HG03469 (cell line): ENCODE results near the gene FJX1.
"Not testable (repeated sequence)": the region's sequence is repeated elsewhere in the genome, so short reads cannot be mapped to it uniquely, and the experiment has no call there.

ENCODE experiments used
- ATAC-seq: cut with Tn5 transposase; IDR thresholded peaks from one replicate; pipeline ENCODE4 v1.9.1; 2021; ENCODE audit warnings: mild to moderate bottlenecking, moderate library complexity, moderate number of reproducible peaks; ENCODE audit not compliant: unreplicated experiment

Gene FJX1

GRCh38 chr11:35629914-35630313 is 11.7 kb downstream of the FJX1 start:
- ATAC-seq: no peak

- no peak for ATAC-seq
Measured at GRCh38 chr11:35631891-35632290, 13.6 kb downstream of the FJX1 start.

GRCh38 chr11:35632301-35632700 is 14.0 kb downstream of the FJX1 start:
- no peak for ATAC-seq

GRCh38 chr11:35633827-35634423 is 15.7 kb downstream of the FJX1 start:
- no peak for ATAC-seq

DNA sequence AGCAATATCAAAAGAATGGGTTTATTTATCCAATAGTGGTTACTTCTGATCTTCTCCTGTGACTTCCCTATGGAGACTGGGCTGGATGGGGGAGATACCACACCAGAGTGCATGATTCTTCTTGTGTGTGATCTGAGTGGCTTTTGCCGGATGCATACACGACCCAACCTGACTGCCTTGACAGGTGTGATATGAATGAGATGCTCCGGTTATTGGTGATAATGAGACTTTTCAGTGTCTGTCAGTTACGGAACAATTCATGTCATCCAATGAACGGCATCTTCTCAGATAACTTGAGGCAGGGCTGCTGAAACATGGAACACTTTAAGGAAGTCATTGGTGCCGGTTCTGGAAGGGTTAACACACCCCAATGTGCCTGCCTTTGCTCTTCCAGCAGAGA is 17.7 kb downstream of the FJX1 start:
- no peak for ATAC-seq

- ATAC-seq: no peak
Measured at GRCh38 chr11:35639591-35640179, 21.4 kb downstream of the FJX1 start.

GRCh38 chr11:35641171-35641897 is 23.1 kb downstream of the FJX1 start:
- ATAC-seq: no peak

- no peak for ATAC-seq
Measured at GRCh38 chr11:35641964-35642363, 23.7 kb downstream of the FJX1 start.

GRCh38 chr11:35647421-35648093 is 29.3 kb downstream of the FJX1 start:
- no peak for ATAC-seq

GRCh38 chr11:35650006-35650405 is 31.7 kb downstream of the FJX1 start:
- ATAC-seq: no peak

- ATAC-seq: no peak
Measured at GRCh38 chr11:35650467-35650866, 32.2 kb downstream of the FJX1 start.

GRCh38 chr11:35651263-35651662 is 33.0 kb downstream of the FJX1 start:
- no peak for ATAC-seq

DNA sequence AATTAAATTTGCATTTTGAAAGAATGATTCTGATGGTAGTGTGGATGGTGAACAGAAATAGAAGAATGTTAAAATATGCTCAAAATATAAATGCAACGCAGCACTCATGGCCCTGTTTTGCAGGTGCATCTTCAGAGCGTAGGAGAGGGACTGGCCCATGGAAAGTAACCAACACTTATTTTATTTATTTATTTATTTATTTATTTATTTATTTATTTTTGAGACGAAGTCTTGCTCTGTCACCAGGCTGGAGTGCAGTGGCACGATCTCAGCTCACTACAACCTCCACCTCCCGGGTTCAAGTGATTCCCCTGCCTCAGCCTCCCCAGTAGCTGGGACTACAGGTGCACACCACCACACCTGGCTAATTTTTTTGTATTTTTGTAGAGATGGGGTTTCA is 34.5 kb downstream of the FJX1 start:
- not testable (repeated sequence) for ATAC-seq

GRCh38 chr11:35654711-35655110 is 36.5 kb downstream of the FJX1 start:
- no peak for ATAC-seq

GRCh38 chr11:35655254-35655653 is 37.0 kb downstream of the FJX1 start:
- ATAC-seq: no peak

DNA sequence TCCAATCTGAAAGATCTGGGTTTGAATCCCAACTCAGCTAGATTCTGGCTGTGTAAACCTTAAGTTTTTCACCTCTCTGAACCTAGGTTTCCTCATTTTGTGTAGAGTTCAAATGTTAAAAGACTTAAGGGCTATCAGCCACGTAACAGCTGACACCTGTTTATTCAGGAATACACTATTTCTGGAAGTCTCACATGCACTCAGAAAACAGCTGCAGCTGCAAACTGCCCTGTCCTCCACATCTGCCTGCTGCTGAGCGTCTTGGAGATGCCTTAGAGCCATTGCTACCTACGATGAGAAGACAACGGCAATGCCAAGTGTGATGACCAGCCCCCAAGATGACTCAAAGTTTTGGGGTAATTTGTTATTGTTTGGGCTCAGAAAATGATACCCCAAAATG is 37.6 kb downstream of the FJX1 start:
- ATAC-seq: no peak

- ATAC-seq: no peak
Measured at GRCh38 chr11:35658020-35658948, 40.0 kb downstream of the FJX1 start.

GRCh38 chr11:35661534-35661933 is 43.3 kb downstream of the FJX1 start:
- no peak for ATAC-seq

DNA sequence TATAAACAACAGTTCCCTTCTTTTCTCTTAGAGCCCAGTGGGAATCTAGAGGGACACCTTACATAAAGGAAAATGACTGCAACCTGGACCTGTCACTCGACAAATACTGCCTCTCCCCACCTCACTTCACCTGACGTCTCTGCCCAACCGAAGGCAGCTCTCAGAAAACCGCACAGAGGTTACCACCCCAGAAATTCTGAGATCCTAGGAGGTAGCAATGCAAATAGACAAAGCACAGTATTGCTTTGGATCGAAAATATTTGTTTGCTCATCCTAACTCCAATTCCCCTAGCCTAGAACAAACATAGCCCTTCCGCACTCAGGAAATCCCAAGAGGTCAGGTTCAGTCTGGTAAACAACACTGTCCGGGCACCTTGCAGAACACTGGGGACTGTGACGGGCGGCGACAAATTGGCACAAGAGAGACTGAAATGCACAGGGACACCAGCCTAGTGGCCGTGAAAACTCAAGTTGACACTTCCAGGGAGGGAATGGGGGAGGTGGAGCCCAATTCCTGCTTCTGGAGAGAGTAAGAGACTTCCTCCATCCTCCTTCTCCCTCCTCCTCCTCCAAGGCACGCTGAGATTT is 43.9 kb downstream of the FJX1 start:
- ATAC-seq: peak; percentile 14

DNA sequence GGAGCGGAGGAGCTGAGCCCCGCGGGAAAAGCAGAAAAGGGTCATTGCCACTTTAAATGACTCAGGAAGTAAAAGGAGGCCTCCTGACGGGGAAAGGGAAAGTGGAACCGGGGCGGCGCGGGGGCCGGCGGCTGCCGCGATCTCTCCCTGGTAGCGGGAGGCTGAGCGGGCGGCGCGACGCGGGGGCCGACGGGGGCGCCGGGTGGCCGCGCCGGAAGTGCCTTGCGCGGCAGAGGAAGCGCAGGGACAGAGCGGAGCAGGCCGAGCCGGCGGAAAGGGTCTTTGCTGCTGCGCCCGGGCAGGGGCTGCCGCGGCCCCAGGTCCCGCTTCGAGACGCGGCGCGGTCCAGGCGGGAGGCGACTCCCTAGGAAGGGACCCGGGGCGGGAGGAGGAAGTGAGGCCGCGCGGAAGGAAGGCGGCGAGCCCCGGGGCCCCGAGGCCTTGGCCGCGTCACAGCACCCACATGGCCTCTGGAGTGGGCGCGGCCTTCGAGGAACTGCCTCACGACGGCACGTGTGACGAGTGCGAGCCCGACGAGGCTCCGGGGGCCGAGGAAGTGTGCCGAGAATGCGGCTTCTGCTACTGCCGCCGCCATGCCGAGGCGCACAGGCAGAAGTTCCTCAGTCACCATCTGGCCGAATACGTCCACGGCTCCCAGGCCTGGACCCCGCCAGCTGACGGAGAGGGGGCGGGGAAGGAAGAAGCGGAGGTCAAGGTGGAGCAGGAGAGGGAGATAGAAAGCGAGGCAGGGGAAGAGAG is 44.6 kb downstream of the FJX1 start, which contains the start of gene TRIM44:
Gene TRIM44 (plus strand): TSS at position 127 of the 759 bp plus-strand sequence. CDS start 337 bp downstream, at position 464.
- ATAC-seq: peak; percentile 73
